HG02759 (cell line): ENCODE results near the gene SLC23A2.
"Not testable (repeated sequence)": the region's sequence is repeated elsewhere in the genome, so short reads cannot be mapped to it uniquely, and the experiment has no call there.

Experiments
- ATAC-seq: cut with Tn5 transposase; IDR thresholded peaks from one replicate; pipeline ENCODE4 v1.9.1; 2021; ENCODE audit warnings: mild to moderate bottlenecking, moderate library complexity; ENCODE audit not compliant: unreplicated experiment

SLC23A2 gene

GRCh38 chr20:5001174-5002076 lies at the start of gene SLC23A2:
Gene SLC23A2, minus strand, starts transcription at chr20:5001510. Its CDS starts 68,948 bp downstream, at chr20:4932562.
- ATAC-seq = peak; percentile 70

- ATAC-seq = no peak
Observed at GRCh38 chr20:5046656-5047339, 45.5 kb upstream of the SLC23A2 start.

GRCh38 chr20:5045906-5046305 lies 44.6 kb upstream of the SLC23A2 start:
- ATAC-seq = no peak

- ATAC-seq = no peak
Observed at GRCh38 chr20:5044075-5044620, 42.8 kb upstream of the SLC23A2 start.

- ATAC-seq = no peak
Observed at GRCh38 chr20:5041433-5041832, 40.1 kb upstream of the SLC23A2 start.

- no peak for ATAC-seq
Observed at GRCh38 chr20:5040345-5040744, 39.0 kb upstream of the SLC23A2 start.

GRCh38 chr20:5039889-5040288 lies 38.6 kb upstream of the SLC23A2 start:
- ATAC-seq = no peak

- ATAC-seq = no peak
Observed at GRCh38 chr20:5039255-5039657, 37.9 kb upstream of the SLC23A2 start.

- no peak for ATAC-seq
Observed at GRCh38 chr20:5036828-5037227, 35.5 kb upstream of the SLC23A2 start.

GRCh38 chr20:5035518-5035917 lies 34.2 kb upstream of the SLC23A2 start:
- not testable (repeated sequence) for ATAC-seq

GRCh38 chr20:5033566-5033965 lies 32.3 kb upstream of the SLC23A2 start:
- no peak for ATAC-seq

GRCh38 chr20:5031701-5032100 lies 30.4 kb upstream of the SLC23A2 start:
- not testable (repeated sequence) for ATAC-seq

GRCh38 chr20:5031206-5031557 lies 29.9 kb upstream of the SLC23A2 start:
- no peak for ATAC-seq

GRCh38 chr20:5030348-5031205 lies 29.3 kb upstream of the SLC23A2 start:
- no peak for ATAC-seq

GRCh38 chr20:5028258-5029059 lies 27.1 kb upstream of the SLC23A2 start:
- ATAC-seq = not testable (repeated sequence)

GRCh38 chr20:5024982-5025381 lies 23.7 kb upstream of the SLC23A2 start:
- no peak for ATAC-seq

GRCh38 chr20:5024103-5024502 lies 22.8 kb upstream of the SLC23A2 start:
- ATAC-seq = no peak

GRCh38 chr20:5023171-5023570 lies 21.9 kb upstream of the SLC23A2 start:
- ATAC-seq = not testable (repeated sequence)

GRCh38 chr20:5020760-5021159 lies 19.4 kb upstream of the SLC23A2 start:
- ATAC-seq = no peak
